Naive thymus-derived CD4-positive, alpha-beta T cell (primary cell): Measurements from ENCODE around the gene PTGFR. TPM values are rescaled to one million over a fixed set of nuclear protein-coding genes. Genes with fewer than 3 reads are reported as not detected.

ENCODE experiments used
- polyA plus RNA-seq, 2 donors: library from polyadenylated mRNA; unstranded; fragments of 300-500 nt; fragmentation: Illumina TruSeq; gene quantifications; one replicate each; pipeline ENCODE4 v1.2.3, GENCODE V29; 2021
- total RNA-seq, 6 experiments: library from RNA in 5 of 6; stranded (reverse) in 5 of 6; gene quantifications; 1 replicate in 5 of 6; 2 replicates in 1 of 6; pipeline ENCODE4 v1.2.3 and lab custom pipeline; 2021 to 2026

PTGFR gene
- total and polyA plus RNA-seq, 7 experiments from 2014 or later, result not detected

Other genes starting within 250 kb of the PTGFR start
- 100 to 1,000 TPM in 1 of 5 experiments, 10 to 100 TPM in 1, 1 to 10 TPM in 3; 1.4 to 194 (median 7.8) TPM for gene IFI44L, start 129.5 kb downstream of the PTGFR start, total RNA-seq
- gene IFI44L, start 129.5 kb downstream of the PTGFR start, polyA plus RNA-seq, result 1 to 10 TPM; 1.1 to 4.7 TPM
- 100 to 1,000 TPM in 1 of 5 experiments, 10 to 100 TPM in 4; 24.3 to 142 (median 33.1) TPM for gene IFI44, start 158.9 kb downstream of the PTGFR start, total RNA-seq
- 10 to 100 TPM in 1 of 2 donors, 1 to 10 TPM in 1; 9.8 to 15.2 TPM for gene IFI44, start 158.9 kb downstream of the PTGFR start, polyA plus RNA-seq